ENCODE results near the gene VPS45.
"Not testable (repeated sequence)": the region's sequence is repeated elsewhere in the genome, so short reads cannot be mapped to it uniquely, and the experiment has no call there.

Gene VPS45

GRCh38 chr1:150185481-150185880, 117.9 kb downstream of the VPS45 start:
- no peak overlapping the region for H3K4me3 ChIP-seq (replicated peaks; ENCODE audit: low read depth, low read length)
- TF ChIP-seq, protein P1, sequence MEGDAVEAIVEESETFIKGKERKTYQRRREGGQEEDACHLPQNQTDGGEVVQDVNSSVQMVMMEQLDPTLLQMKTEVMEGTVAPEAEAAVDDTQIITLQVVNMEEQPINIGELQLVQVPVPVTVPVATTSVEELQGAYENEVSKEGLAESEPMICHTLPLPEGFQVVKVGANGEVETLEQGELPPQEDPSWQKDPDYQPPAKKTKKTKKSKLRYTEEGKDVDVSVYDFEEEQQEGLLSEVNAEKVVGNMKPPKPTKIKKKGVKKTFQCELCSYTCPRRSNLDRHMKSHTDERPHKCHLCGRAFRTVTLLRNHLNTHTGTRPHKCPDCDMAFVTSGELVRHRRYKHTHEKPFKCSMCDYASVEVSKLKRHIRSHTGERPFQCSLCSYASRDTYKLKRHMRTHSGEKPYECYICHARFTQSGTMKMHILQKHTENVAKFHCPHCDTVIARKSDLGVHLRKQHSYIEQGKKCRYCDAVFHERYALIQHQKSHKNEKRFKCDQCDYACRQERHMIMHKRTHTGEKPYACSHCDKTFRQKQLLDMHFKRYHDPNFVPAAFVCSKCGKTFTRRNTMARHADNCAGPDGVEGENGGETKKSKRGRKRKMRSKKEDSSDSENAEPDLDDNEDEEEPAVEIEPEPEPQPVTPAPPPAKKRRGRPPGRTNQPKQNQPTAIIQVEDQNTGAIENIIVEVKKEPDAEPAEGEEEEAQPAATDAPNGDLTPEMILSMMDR (IDR thresholded peaks at IDR 0.05; ENCODE audit: low read length, missing control alignments): no peak
- DNase-seq (ENCODE audit: low read depth): no peak

DNA sequence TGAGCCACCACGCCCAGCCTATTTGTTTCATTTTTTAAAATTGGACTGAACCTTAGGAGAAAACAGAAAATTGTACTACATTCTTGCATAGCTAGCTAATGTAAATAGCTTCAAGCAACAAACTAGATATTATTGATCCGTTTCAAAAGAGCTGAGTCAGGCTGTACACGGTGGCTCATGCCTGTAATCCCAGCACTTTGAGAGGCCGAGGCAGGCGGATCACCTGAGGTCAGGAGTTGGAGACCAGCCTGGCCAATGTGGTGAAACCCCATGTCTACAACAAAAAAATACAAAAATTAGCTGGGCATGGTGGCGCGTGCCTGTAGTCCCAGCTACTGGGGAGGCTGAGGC, 118.8 kb downstream of the VPS45 start:
- H3K4me3 ChIP-seq (replicated peaks; ENCODE audit: low read depth, low read length); DNase-seq (ENCODE audit: low read depth): not testable (repeated sequence)

GRCh38 chr1:150186789-150187559, 119.4 kb downstream of the VPS45 start:
- H3K4me3 ChIP-seq (replicated peaks; ENCODE audit: low read depth, low read length): no peak overlapping the region
- DNase-seq (ENCODE audit: low read depth): peak; percentile 62
- TF ChIP-seq, protein P1 (IDR thresholded peaks at IDR 0.05; ENCODE audit: low read length, missing control alignments): peak; percentile 30

DNA sequence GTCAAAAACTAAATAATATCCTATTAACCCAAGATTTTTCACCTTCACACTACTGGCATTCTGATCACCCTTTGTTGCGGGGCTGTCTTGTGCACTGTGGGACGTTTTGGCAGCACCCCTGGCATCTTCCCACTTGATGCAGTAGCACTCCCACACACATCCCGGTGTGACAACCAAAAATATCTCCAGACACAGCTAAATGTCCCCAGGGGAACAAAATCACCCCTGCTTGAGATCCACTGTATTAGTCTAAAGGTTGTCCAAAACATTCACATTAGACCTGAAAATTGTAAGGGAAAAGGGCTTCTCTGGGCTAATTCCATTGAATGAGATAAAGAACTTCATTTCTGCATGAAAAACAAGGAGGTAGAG, 120.0 kb downstream of the VPS45 start:
- TF ChIP-seq, protein P1 (IDR thresholded peaks at IDR 0.05; ENCODE audit: low read length, missing control alignments): no peak
- DNase-seq (ENCODE audit: low read depth): no peak
- H3K4me3 ChIP-seq (replicated peaks; ENCODE audit: low read depth, low read length): no peak overlapping the region

- TF ChIP-seq, protein P1 (IDR thresholded peaks at IDR 0.05; ENCODE audit: low read length, missing control alignments): no peak
- H3K4me3 ChIP-seq (replicated peaks; ENCODE audit: low read depth, low read length): no peak overlapping the region
- peak; percentile 79 for DNase-seq (ENCODE audit: low read depth)
These were observed 124.4 kb downstream of the VPS45 start for GRCh38 chr1:150192012-150192411.

DNA sequence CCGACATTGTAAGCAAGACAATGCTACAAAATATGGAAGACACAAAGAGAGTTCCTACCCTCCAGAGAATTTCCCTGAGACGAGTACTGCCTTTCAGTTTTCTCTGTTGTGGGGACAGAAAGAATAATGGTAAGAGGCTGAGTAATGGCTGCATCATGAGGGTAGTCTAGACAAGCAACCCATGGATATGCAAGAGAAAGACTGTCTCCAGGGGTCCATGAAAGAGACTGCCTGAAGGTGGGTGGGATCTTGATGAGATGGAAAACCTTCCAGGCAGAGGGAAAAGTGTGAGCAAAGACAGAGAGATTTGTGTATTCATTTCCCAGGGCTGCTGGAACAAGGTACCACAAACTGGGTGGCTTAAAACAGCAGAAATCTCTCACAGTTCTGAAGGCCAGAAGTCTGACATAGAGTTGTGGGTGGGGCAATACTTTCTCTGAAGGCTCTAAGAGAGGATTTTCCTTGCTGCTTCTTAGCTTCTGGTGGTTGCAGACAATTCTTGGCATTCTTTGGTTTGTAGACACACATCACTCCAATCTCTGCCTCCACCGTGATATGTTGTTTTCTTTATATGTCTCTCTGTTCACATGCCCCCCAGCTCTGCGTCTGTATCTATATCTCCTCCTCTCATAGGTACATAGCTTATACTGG, 126.9 kb downstream of the VPS45 start:
- DNase-seq (ENCODE audit: low read depth): peak; percentile 54
- no peak overlapping the region for H3K4me3 ChIP-seq (replicated peaks; ENCODE audit: low read depth, low read length)
- TF ChIP-seq, protein P1 (IDR thresholded peaks at IDR 0.05; ENCODE audit: low read length, missing control alignments): no peak

Data from fibroblast of pulmonary artery (primary cell).